GM19351 (cell line): ENCODE measurements around the gene CABP5.
"Not testable (repeated sequence)": the region's sequence is repeated elsewhere in the genome, so short reads cannot be mapped to it uniquely, and the experiment has no call there.

Source experiments
- ATAC-seq: cut with Tn5 transposase; IDR thresholded peaks from one replicate; pipeline ENCODE4 v1.9.1; 2021; ENCODE audit warnings: mild to moderate bottlenecking, moderate library complexity; ENCODE audit not compliant: unreplicated experiment

Gene CABP5

GRCh38 chr19:48043675-48044258, at the start of gene CABP5:
Gene CABP5 (minus strand): TSS chr19:48044079. CDS start chr19:48043922, 157 bp downstream.
- no peak for ATAC-seq

GRCh38 chr19:48091111-48091718, 47.3 kb upstream of the CABP5 start:
- not testable (repeated sequence) for ATAC-seq

- ATAC-seq: no peak
Measured at GRCh38 chr19:48090281-48090802, 46.5 kb upstream of the CABP5 start.

DNA sequence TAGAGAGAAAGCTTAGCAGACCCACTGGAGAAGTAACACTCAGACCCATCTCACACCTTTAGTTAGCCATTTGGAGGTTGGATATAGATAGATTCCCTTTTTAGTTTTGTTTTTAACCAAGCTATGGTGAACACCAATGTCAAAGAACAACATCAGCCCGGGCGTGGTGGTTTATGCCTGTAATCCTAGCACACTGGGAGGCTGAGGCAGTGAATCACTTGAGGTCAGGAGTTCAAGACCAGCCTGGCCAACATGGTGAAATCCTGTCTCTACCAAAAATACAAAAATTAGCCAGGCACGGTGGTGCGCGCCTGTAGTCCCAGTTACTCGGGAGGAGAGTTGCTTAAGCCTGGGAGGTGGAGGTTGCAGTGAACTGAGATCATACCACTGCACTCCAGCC, 45.1 kb upstream of the CABP5 start:
- not testable (repeated sequence) for ATAC-seq

- ATAC-seq: no peak
Measured at GRCh38 chr19:48085904-48086864, 42.3 kb upstream of the CABP5 start.

DNA sequence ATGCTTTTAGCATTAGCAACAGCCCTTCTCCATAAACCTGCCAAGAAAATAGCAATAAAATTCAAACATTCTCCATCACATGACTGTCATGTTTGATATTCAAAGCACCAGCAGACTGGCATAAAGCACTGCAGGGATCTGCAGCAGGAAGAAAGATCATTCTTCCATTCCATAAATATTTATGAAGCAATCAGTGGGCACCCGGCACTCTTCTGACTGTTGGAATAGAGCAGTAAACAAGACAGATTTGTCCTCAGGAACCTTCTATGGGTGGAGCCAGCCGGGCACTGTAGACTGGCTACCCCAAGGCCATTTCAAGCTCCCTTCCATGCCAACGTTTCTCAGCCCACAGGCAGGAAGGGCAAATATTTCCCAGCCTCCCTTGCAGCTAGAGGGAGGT, 41.2 kb upstream of the CABP5 start:
- no peak for ATAC-seq

DNA sequence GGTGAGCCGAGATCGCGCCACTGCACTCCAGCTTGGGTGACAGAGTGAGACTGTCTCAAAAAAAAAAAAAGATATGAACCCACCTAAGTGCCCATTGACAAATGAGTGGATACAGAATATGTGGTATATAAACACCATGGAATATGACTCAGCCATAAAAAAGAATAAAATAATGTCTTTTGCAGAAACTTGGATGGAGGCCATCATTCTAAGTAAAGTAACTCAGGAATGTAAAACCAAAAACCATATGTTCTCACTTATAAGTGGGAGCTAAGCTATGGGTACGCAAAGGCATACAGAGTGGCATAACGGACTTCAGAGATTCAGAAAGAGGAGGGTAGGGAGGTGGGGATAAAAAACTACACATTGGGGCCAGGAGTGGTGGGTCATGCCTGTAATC, 37.2 kb upstream of the CABP5 start:
- ATAC-seq: no peak

DNA sequence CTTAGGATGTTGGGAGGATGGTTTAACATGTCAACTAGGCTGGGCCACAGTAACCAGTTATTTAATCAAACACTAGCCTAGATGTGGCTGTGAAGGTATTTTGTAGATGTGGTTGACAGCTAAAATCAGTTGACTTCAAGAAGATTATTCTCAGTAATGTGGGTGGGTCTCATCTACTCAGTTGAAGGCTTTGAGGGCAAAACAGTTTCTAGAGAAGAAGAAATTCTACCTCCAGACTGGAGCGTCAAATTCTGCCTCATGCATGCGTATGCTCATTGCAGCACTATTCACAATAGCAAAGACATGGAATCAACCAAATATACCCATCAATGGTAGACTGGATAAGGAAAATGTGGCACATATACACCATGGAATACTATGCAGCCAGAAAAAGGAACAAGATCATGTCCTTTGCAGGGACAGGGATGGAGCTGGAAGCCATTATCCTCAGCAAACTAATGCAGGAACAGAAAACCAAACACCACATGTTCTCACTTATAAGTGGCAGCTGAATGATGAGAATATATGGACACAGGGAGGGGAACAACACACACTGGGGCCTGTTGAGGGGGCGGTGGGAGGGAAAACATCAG, 26.4 kb upstream of the CABP5 start:
- not testable (repeated sequence) for ATAC-seq

- ATAC-seq: no peak
Measured at GRCh38 chr19:48069435-48069834, 25.6 kb upstream of the CABP5 start.

- no peak for ATAC-seq
Measured at GRCh38 chr19:48064509-48064908, 20.6 kb upstream of the CABP5 start.

DNA sequence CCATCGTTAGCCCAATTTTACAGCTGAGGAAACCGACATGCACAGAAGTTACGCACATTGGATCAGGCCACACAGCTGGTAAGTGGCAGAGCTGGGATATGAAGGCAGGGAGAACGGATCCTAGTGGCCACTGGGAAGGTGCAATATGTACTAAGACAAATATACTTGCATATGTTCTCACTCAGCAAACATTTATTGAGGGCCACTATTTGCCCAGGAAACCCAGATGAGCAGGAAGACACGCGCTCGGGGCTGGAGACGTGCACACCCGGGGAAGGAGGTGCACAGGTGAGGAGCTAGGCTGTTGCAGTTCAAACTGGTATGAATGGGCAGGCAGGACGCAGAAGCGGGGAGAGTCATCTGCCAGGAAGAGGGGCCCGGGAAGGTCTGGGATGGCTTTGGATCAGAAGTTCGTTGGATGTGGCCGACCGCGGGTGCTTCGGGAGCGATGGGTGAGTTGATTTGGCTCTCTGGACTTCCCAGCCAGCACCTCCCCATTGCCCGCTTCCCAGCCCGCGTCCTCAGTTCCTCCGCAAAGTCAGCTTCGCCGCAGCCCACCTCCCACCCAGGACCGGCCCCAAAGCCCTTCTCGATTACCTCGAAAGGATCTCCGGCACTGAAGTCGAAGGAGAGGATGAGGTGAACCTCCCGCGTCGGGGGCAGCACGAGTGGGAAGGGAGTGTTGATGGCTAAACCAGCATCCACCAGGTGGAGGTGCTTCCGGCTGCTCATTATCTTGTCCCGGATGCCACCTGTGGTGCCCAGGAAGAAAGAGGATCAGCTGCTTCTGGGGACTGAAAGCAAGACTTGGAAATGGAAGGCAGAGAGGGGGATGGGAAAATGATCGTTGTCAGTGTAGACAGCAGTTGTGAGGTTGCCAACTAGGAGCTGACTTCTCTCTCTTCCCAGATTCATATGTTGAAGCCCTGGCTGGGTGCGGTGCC, 17.8 kb upstream of the CABP5 start:
- ATAC-seq: no peak

GRCh38 chr19:48060381-48060780, 16.5 kb upstream of the CABP5 start:
- no peak for ATAC-seq

DNA sequence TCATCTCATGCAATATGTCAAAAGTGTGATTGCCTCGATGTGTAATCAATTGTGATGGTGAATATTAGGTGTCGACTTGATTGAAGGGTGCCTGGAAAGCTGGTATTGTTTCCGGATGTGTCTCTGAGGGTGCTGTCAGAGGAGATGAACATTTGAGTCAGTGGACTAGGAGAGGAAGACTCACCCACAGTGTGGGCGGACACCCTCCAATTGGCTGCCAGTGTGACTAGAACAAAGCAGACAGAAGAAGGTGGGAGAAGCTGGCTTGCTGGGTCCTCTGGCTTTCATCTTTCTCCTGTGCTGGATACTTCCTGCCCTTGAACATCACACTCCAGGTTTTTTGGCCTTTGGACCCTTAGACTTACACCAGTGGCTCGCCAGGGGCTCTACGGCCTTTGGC, 15.5 kb upstream of the CABP5 start:
- no peak for ATAC-seq

- ATAC-seq: no peak
Measured at GRCh38 chr19:48053856-48054255, 10.0 kb upstream of the CABP5 start.

DNA sequence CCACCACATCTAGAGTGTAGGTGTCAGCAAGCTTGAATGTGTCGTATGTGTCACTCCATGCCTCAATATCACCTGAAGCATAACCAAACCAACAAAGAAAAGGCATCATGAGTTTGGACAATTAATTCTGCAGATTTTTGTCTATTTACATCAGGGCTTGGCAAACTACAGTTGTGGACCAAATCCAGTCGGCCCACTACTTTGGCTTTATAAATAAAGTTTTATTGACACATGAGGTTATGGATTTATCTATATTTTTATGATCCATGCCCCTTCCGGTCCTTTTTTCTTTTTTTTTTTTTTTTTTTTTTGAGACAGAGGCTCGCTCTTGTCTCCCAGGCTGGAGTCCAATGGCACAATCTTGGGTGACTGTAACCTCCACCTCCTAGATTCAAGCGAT, 9.2 kb upstream of the CABP5 start:
- ATAC-seq: no peak

- no peak for ATAC-seq
Measured at GRCh38 chr19:48051335-48052033, 7.6 kb upstream of the CABP5 start.

DNA sequence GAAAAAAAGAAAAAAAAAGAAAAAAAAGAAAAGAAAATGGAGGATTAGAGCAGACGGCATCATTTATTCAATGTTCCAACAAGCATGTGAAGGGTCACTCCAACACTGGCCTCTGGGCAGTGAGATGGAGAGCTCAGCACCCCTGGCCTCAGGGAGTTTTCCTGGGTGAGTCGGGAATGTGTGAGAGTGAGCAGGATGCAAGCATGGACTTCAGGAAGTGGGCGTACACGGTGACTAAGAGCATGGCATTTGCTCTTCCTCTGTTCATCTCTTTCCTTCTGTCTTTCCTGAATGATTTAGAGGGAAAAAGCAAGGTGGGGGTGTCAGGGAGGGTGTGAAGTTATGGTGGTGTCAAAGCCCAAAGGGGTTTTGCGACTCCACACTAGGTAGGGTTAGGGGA, 682 bp upstream of the CABP5 start:
- ATAC-seq: no peak

DNA sequence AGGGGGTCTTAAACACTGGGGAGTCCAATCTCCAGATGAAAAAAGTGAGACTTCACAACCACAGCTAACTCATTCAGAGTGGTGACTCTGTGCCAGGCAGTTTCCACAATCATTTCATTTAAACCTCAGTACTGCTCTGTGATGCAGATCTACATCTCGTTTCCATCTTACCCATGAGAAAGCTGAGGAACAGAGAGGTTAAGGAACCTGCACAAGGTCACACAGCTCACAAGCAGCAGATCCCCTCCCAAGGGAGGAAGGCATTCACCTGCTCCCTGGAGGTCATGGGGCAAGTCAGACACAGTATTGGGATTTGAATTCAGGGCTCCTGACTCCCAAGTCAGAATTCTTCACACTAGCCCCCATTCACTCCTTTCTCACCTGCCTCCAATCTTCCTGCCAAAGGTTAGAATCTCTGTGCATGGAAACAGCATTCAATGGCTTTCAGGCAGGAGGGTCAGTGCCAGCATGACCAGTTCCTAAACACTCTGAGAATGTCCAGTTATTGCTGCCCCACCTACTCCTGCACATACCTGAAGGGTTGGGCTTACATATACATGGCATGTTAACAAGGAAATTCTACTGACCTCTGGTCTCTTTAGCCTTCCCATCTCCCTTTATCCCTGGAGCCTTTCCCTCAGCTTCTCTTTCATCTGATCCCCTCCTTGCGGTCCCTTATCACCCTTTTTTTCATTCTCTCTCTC, 1.9 kb downstream of the CABP5 start:
- no peak for ATAC-seq

DNA sequence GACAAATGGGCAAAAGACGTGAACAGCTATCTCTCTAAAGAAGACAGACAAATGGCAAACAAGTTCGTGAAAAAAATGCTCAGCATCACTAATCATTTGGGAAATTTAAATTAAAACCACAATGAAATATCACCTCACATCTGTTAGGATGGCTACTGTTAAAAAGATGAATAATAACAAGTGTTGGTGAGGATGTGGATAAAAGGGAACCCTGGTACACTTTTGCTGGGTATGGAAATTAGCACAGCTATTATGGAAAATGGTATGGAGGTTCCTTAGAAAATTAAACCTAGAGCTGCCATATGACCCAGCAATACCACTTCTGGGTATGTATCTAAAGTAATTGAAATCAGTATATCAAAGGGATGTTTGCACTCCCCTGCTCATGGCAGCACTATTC, 7.1 kb downstream of the CABP5 start:
- no peak for ATAC-seq
